Hematopoietic multipotent progenitor cell treated with erythropoietin and hydrocortisone succinate and interleukin-3 and kit ligand, for 6 days (in vitro differentiated cells): ENCODE data around the gene FAM25C.
"Not testable (repeated sequence)": the region's sequence is repeated elsewhere in the genome, so short reads cannot be mapped to it uniquely, and the experiment has no call there.

Experiments
- DNase-seq: peaks from one replicate; pipeline ENCODE4 v3.0.0-alpha.2; 2015

The FAM25C gene

GRCh38 chr10:47947424-47947823 lies 52.2 kb downstream of the FAM25C start:
- DNase-seq = not testable (repeated sequence)
